GM23248 (cell line): ENCODE measurements around the gene PPP2R5D.

Experiments used
- EZH2 ChIP-seq: fragments of 200-600 bp; sonication (generic); IDR thresholded peaks from 2 replicates; pipeline ENCODE4 v1.6.1; 2018; ENCODE audit warnings: antibody characterized with exemption, mild to moderate bottlenecking; ENCODE audit not compliant: insufficient read depth, poor library complexity, severe bottlenecking
- EZH2phosphoT487 ChIP-seq: fragments of 200-600 bp; sonication (generic); IDR thresholded peaks from 2 replicates; pipeline ENCODE4 v1.6.1; 2018; ENCODE audit warnings: antibody characterized with exemption, moderate library complexity, mild to moderate bottlenecking, low read depth; ENCODE audit not compliant: insufficient read depth

GRCh38 chr6:42963179-42963854 is 21.1 kb upstream of the PPP2R5D start:
- TF ChIP-seq EZH2 (no peak), EZH2phosphoT487 (no peak)
